GM23338 (cell line): ENCODE data around the gene LGI1. TPM values are rescaled to one million over a fixed set of nuclear protein-coding genes. Genes with fewer than 3 reads are reported as not detected.

ENCODE experiments used
- ATAC-seq: fragments of 200-7000 bp; cut with Tn5 transposase; 3 replicates; pipeline ENCODE4 v1.9.1; 2020
- DNase-seq: peaks from one replicate; pipeline ENCODE4 v3.0.0-alpha.2; 2015; ENCODE audit warnings: low spot score
- H2AFZ ChIP-seq: fragments of 200-600 bp; sonication (generic); 2 replicates; pipeline ENCODE4 v1.8.0; 2016; ENCODE audit warnings: antibody characterized with exemption, mild to moderate bottlenecking, moderate library complexity
- H3F3A ChIP-seq: fragments of 200-600 bp; sonication (generic); replicated peaks from 2 replicates; pipeline ENCODE4 v1.8.0; 2017; ENCODE audit warnings: antibody characterized with exemption, mixed run types, low read depth
- H3K27ac ChIP-seq: fragments of 200-600 bp; sonication (generic); 2 replicates; pipeline ENCODE4 v1.6.1; 2016; ENCODE audit warnings: low read depth
- H3K27me3 ChIP-seq: fragments of 200-600 bp; sonication (generic); 2 replicates; pipeline ENCODE4 v1.8.0; 2016; ENCODE audit warnings: mild to moderate bottlenecking, mixed run types, moderate library complexity; ENCODE audit not compliant: insufficient read depth
- H3K36me3 ChIP-seq: fragments of 200-600 bp; sonication (generic); 2 replicates; pipeline ENCODE4 v1.8.0; 2016; ENCODE audit warnings: mild to moderate bottlenecking; ENCODE audit not compliant: insufficient read depth
- H3K4me1 ChIP-seq: fragments of 200-600 bp; sonication (generic); 2 replicates; pipeline ENCODE4 v1.8.0; 2016; ENCODE audit warnings: mild to moderate bottlenecking, moderate library complexity; ENCODE audit not compliant: insufficient read depth
- H3K4me2 ChIP-seq: fragments of 200-600 bp; sonication (generic); 2 replicates; pipeline ENCODE4 v1.7.1; 2017; ENCODE audit warnings: mixed run types
- H3K4me3 ChIP-seq: fragments of 200-600 bp; sonication (generic); 2 replicates; pipeline ENCODE4 v1.6.1; 2016; ENCODE audit warnings: mixed run types
- H3K79me2 ChIP-seq: fragments of 200-600 bp; sonication (generic); replicated peaks from 2 replicates; pipeline ENCODE4 v1.8.0; 2017; ENCODE audit warnings: mild to moderate bottlenecking; ENCODE audit not compliant: insufficient read depth
- H3K9me2 ChIP-seq: fragments of 200-600 bp; sonication (generic); 2 replicates; pipeline ENCODE4 v1.8.0; 2017; ENCODE audit not compliant: insufficient read depth
- H4K20me1 ChIP-seq: fragments of 200-600 bp; sonication (generic); replicated peaks from 2 replicates; pipeline ENCODE4 v1.8.0; 2017; ENCODE audit warnings: mild to moderate bottlenecking; ENCODE audit not compliant: insufficient read depth
- H3K27ac Mint-ChIP-seq: 2 replicates; pipeline ENCODE4 v1.8.0; 2020; ENCODE audit warnings: inconsistent platforms, mild to moderate bottlenecking, moderate library complexity, mixed read lengths
- H3K27me3 Mint-ChIP-seq: 3 replicates; pipeline ENCODE4 v1.8.0; 2022; ENCODE audit warnings: low read depth, mild to moderate bottlenecking, moderate library complexity, mixed read lengths, inconsistent platforms; ENCODE audit not compliant: insufficient read depth, poor library complexity
- H3K36me3 Mint-ChIP-seq: 3 replicates; pipeline ENCODE4 v1.8.0; 2021; ENCODE audit warnings: low read depth, mild to moderate bottlenecking, inconsistent platforms, moderate library complexity, mixed read lengths
- H3K4me1 Mint-ChIP-seq: 3 replicates; pipeline ENCODE4 v1.8.0; 2020; ENCODE audit warnings: mild to moderate bottlenecking, inconsistent platforms, mixed read lengths
- H3K4me3 Mint-ChIP-seq: 3 replicates; pipeline ENCODE4 v1.8.0; 2021; ENCODE audit warnings: moderate library complexity, mild to moderate bottlenecking, inconsistent platforms, mixed read lengths
- H3K9me3 Mint-ChIP-seq: 3 replicates; pipeline ENCODE4 v1.8.0; 2020; ENCODE audit warnings: moderate library complexity, mild to moderate bottlenecking, inconsistent platforms, mixed read lengths
- EZH2phosphoT487 ChIP-seq: fragments of 200-600 bp; sonication (generic); IDR thresholded peaks from one replicate; pipeline ENCODE4 v1.8.1; 2018; ENCODE audit warnings: antibody characterized with exemption; ENCODE audit not compliant: unreplicated experiment
- POLR2AphosphoS5 ChIP-seq: IDR thresholded peaks from 2 replicates; pipeline ENCODE4 v1.6.1; 2016; ENCODE audit warnings: antibody characterized with exemption, low read depth
- ZNF331 ChIP-seq: fragments of 250-450 bp; sonication (Bioruptor Pico); IDR thresholded peaks from 2 replicates; pipeline ENCODE4 v1.5.0; 2020; ENCODE audit warnings: low read depth, mild to moderate bottlenecking, moderate library complexity
- polyA plus RNA-seq: library from polyadenylated mRNA; unstranded; fragments of >200 nt; fragmentation: Nextera tagmentation; extraction: Ambion mirVana; gene quantifications from 2 replicates; pipeline ENCODE4 v1.2.1, GENCODE V29; 2016
- total RNA-seq: library from RNA; depleted of rRNA; stranded (reverse); fragments of >200 nt; shearing (Covaris generic); gene quantifications from 2 replicates; pipeline ENCODE4 v1.2.3, GENCODE V29; 2014
- TF ChIP-seq, protein P1 (sequence below): fragments of 250-450 bp; sonication (Bioruptor Pico); IDR thresholded peaks from 2 replicates; pipeline ENCODE4 v1.5.0; 2020; ENCODE audit warnings: mild to moderate bottlenecking, moderate library complexity

Gene LGI1
- total and polyA plus RNA-seq, 2 experiments from 2014 or later = 0.28 to 0.31 TPM

DNA sequence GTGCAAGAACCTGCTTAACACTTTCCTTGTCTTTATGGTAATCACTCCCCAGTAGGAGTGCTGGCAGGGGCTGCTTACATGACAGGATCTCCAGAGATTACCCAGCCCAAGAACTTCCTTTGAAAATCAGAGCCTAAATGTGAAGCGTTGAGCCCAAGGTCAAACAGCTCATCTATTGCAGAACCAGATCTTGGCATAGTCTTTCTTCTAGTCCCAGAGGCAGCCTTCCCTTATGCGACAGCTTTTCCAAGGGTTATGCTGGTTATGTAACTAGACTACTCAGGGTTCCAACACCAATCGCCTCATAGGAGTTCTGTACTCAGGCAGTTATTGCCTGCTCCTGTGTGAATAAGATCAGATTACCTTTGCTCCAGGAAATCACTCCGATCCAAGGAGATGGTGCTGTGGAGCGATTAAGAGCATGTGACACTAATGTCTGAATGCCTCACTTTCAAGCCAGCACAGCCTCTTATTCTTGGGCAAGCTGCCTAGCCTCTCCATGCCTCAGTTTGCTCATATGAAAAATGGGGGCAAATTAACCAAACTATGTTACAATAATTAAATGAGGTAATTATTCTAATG is 8.4 kb upstream of the LGI1 start:
- no peaks in the 10 kb centered on the region for H3K36me3 Mint-ChIP-seq
- peak overlapping the region; percentile 76 for H3K27ac Mint-ChIP-seq
- DNase-seq (peak; percentile 72), ATAC-seq (peak; percentile 64)
- peaks cover 53% of the 10 kb centered on the region for H3K4me1 Mint-ChIP-seq
- H3K27me3 ChIP-seq = no peaks in the 10 kb centered on the region; the same call in 1 of the 2 replicates
- no peak for TF ChIP-seq EZH2phosphoT487
- TF ChIP-seq, protein P1, sequence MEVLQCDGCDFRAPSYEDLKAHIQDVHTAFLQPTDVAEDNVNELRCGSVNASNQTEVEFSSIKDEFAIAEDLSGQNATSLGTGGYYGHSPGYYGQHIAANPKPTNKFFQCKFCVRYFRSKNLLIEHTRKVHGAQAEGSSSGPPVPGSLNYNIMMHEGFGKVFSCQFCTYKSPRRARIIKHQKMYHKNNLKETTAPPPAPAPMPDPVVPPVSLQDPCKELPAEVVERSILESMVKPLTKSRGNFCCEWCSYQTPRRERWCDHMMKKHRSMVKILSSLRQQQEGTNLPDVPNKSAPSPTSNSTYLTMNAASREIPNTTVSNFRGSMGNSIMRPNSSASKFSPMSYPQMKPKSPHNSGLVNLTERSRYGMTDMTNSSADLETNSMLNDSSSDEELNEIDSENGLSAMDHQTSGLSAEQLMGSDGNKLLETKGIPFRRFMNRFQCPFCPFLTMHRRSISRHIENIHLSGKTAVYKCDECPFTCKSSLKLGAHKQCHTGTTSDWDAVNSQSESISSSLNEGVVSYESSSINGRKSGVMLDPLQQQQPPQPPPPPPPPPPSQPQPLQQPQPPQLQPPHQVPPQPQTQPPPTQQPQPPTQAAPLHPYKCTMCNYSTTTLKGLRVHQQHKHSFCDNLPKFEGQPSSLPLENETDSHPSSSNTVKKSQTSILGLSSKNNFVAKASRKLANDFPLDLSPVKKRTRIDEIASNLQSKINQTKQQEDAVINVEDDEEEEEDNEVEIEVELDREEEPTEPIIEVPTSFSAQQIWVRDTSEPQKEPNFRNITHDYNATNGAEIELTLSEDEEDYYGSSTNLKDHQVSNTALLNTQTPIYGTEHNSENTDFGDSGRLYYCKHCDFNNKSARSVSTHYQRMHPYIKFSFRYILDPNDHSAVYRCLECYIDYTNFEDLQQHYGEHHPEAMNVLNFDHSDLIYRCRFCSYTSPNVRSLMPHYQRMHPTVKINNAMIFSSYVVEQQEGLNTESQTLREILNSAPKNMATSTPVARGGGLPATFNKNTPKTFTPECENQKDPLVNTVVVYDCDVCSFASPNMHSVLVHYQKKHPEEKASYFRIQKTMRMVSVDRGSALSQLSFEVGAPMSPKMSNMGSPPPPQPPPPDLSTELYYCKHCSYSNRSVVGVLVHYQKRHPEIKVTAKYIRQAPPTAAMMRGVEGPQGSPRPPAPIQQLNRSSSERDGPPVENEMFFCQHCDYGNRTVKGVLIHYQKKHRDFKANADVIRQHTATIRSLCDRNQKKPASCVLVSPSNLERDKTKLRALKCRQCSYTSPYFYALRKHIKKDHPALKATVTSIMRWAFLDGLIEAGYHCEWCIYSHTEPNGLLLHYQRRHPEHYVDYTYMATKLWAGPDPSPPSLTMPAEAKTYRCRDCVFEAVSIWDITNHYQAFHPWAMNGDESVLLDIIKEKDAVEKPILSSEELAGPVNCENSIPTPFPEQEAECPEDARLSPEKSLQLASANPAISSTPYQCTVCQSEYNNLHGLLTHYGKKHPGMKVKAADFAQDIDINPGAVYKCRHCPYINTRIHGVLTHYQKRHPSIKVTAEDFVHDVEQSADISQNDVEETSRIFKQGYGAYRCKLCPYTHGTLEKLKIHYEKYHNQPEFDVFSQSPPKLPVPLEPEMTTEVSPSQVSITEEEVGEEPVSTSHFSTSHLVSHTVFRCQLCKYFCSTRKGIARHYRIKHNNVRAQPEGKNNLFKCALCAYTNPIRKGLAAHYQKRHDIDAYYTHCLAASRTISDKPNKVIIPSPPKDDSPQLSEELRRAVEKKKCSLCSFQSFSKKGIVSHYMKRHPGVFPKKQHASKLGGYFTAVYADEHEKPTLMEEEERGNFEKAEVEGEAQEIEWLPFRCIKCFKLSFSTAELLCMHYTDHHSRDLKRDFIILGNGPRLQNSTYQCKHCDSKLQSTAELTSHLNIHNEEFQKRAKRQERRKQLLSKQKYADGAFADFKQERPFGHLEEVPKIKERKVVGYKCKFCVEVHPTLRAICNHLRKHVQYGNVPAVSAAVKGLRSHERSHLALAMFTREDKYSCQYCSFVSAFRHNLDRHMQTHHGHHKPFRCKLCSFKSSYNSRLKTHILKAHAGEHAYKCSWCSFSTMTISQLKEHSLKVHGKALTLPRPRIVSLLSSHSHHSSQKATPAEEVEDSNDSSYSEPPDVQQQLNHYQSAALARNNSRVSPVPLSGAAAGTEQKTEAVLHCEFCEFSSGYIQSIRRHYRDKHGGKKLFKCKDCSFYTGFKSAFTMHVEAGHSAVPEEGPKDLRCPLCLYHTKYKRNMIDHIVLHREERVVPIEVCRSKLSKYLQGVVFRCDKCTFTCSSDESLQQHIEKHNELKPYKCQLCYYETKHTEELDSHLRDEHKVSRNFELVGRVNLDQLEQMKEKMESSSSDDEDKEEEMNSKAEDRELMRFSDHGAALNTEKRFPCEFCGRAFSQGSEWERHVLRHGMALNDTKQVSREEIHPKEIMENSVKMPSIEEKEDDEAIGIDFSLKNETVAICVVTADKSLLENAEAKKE (CRISPR knock-in tag) = peak; percentile 74
- H4K20me1 ChIP-seq = no peaks in the 10 kb centered on the region
- peak overlapping the region; percentile 45 for H3K4me3 Mint-ChIP-seq
- H3K27ac ChIP-seq = peak overlapping the region; percentile 68; the same call in 1 of the 2 replicates
- no peaks in the 10 kb centered on the region for H3K79me2 ChIP-seq
- peaks cover 5% of the 10 kb centered on the region for H3K27me3 Mint-ChIP-seq
- no peaks in the 10 kb centered on the region for H3K9me2 ChIP-seq
- peak overlapping the region; percentile 66 for H3K4me2 ChIP-seq
- peak overlapping the region; percentile 27; the same call in 1 of the 2 replicates for H3K4me3 ChIP-seq
- H3F3A ChIP-seq = peaks cover 4% of the 10 kb centered on the region; the same call in 1 of the 2 replicates
- H3K4me1 ChIP-seq = peaks cover 52% of the 10 kb centered on the region
- H3K9me3 Mint-ChIP-seq = no peaks in the 10 kb centered on the region
- H3K36me3 ChIP-seq = no peaks in the 10 kb centered on the region
- H2AFZ ChIP-seq = no peak overlapping the region

DNA sequence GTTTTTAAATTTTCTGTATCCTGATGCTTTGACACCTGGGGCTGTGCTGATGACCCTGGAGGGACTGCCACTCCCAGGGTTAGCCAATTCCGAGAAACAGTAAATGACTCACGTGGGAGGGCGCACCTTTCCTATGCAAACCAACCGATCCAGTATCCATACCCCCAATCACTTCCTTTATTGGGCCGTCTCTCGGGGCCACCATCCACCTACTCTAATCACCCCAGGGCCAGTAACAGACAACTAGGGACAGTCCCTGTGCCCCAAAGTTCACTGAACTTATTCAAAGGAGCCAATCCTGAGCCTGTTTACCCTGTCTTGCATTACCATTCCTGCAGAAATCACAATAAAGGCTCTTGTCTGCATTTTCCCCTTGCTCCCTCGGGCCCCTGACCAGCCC is 6.6 kb upstream of the LGI1 start:
- Mint-ChIP-seq H3K9me3 (no peaks in the 10 kb centered on the region), H3K36me3 (no peaks in the 10 kb centered on the region), H3K27ac (0 out of 2 replicates have a peak overlapping the region, but pooled peaks have one; percentile 5), H3K27me3 (peaks cover 4% of the 10 kb centered on the region), H3K4me1 (peaks cover 56% of the 10 kb centered on the region), H3K4me3 (no peak overlapping the region)
- ATAC-seq = no peak
- no peaks in the 10 kb centered on the region; the same call in 1 of the 2 replicates for H3K27me3 ChIP-seq
- no peak overlapping the region for H3K27ac ChIP-seq
- H3K36me3 ChIP-seq = no peaks in the 10 kb centered on the region
- peak overlapping the region; percentile 66 for H3K4me2 ChIP-seq
- peaks cover 4% of the 10 kb centered on the region; the same call in 1 of the 2 replicates for H3F3A ChIP-seq
- no peaks in the 10 kb centered on the region for H4K20me1 ChIP-seq
- TF ChIP-seq ZNF331 (no peak), POLR2AphosphoS5 (no peak)
- peak overlapping the region; percentile 78 for H2AFZ ChIP-seq
- H3K4me1 ChIP-seq = peaks cover 52% of the 10 kb centered on the region
- no peaks in the 10 kb centered on the region for H3K79me2 ChIP-seq
- peak overlapping the region; percentile 20; the same call in 1 of the 2 replicates for H3K4me3 ChIP-seq
- H3K9me2 ChIP-seq = 0 out of 2 replicates have a peak, but pooled peaks cover 4% of the 10 kb centered on the region
- DNase-seq = no peak
